ENCODE measurements around the gene OPN4.

- no peak for TF ChIP-seq CTCF (IDR thresholded peaks at IDR 0.05)
- no peak for TF ChIP-seq POLR2AphosphoS5 (IDR thresholded peaks at IDR 0.05)
- TF ChIP-seq POLR2A (IDR thresholded peaks at IDR 0.05) = no peak
Measured at GRCh38 chr10:86648704-86649427, 5.5 kb upstream of the OPN4 start.

Data from transverse colon (tissue), 4 donors.